Measurements from ENCODE around the gene ANKRD34B. TPM values are rescaled to one million over a fixed set of nuclear protein-coding genes. Genes with fewer than 3 reads are reported as not detected.
A peak's percentile ranks its signal among the peaks of the same experiment; 100 is the strongest.

The ANKRD34B gene
- total and polyA plus RNA-seq, 10 donors = 0.06 to 2.0 (median 0.48) TPM

GRCh38 chr5:80577707-80578106 lies 7.6 kb upstream of the ANKRD34B start:
- no peak for DNase-seq
- Histone ChIP-seq H3K9me3 (peaks cover 0 to 6% (median 0%) of the 10 kb centered on the region in 8 donors), H3K27me3 (replicated peaks in 1 of 7) (peaks cover 0 to 27% (median 9%) of the 10 kb centered on the region in 7 donors), H3K36me3 (no peaks in the 10 kb centered on the region), H3K27ac (no peak overlapping the region), H3K4me3 (no peak overlapping the region), H3K4me1 (no peaks in the 10 kb centered on the region)
- intact Hi-C loops (cut with DNase I; ENCODE audit: low total_unique reads) = no loop called here
- TF ChIP-seq POLR2A (IDR thresholded peaks at IDR 0.05) = no peak
- TF ChIP-seq POLR2AphosphoS5 (IDR thresholded peaks at IDR 0.05) = no peak
- TF ChIP-seq CTCF (IDR thresholded peaks at IDR 0.05 in 8 of 11, conservative IDR thresholded peaks at IDR 0.05 in 3 of 11) = no peak
- 49 to 68% (median 51%) methylated on average over 5 of the region's 5 CpGs for WGBS, 5 donors

- TF ChIP-seq CTCF (IDR thresholded peaks at IDR 0.05 in 8 of 11, conservative IDR thresholded peaks at IDR 0.05 in 3 of 11) = no peak
- TF ChIP-seq POLR2AphosphoS5 (IDR thresholded peaks at IDR 0.05) = no peak
- TF ChIP-seq POLR2A (IDR thresholded peaks at IDR 0.05) = no peak
- DNase-seq = no peak
- 76 to 86% (median 81%) methylated on average over 5 of the region's 5 CpGs for WGBS, 5 donors
- no peaks in the 10 kb centered on the region for H3K4me1 ChIP-seq
- no peaks in the 10 kb centered on the region for H3K36me3 ChIP-seq
- no peak overlapping the region for H3K4me3 ChIP-seq
- H3K9me3 ChIP-seq = peaks cover 0 to 6% (median 0%) of the 10 kb centered on the region in 8 donors
- intact Hi-C loops (cut with DNase I; ENCODE audit: low total_unique reads) = no loop called here
- no peak overlapping the region for H3K27ac ChIP-seq
- peaks cover 0 to 40% (median 20%) of the 10 kb centered on the region in 7 donors for H3K27me3 ChIP-seq (replicated peaks in 1 of 7)
These were observed 6.3 kb upstream of the ANKRD34B start for GRCh38 chr5:80576383-80576782.

- Histone ChIP-seq H3K36me3 (no peaks in the 10 kb centered on the region), H3K27ac (no peak overlapping the region), H3K27me3 (replicated peaks in 1 of 7) (peaks cover 3 to 74% (median 49%) of the 10 kb centered on the region in 7 donors), H3K4me1 (peaks cover 8 to 22% (median 19%) of the 10 kb centered on the region in 6 donors), H3K4me3 (no peak overlapping the region), H3K9me3 (no peaks in the 10 kb centered on the region)
- no peak for DNase-seq
- intact Hi-C loops (cut with DNase I; ENCODE audit: low total_unique reads) = no loop called here
- 68 to 88% (median 73%) methylated on average over 3 of the region's 3 CpGs for WGBS, 5 donors
- TF ChIP-seq POLR2A (IDR thresholded peaks at IDR 0.05) (no peak), POLR2AphosphoS5 (IDR thresholded peaks at IDR 0.05) (no peak), CTCF (IDR thresholded peaks at IDR 0.05 in 8 of 11, conservative IDR thresholded peaks at IDR 0.05 in 3 of 11) (no peak)
These were observed 3.0 kb upstream of the ANKRD34B start for GRCh38 chr5:80573062-80573461.

- Histone ChIP-seq H3K9me3 (no peaks in the 10 kb centered on the region), H3K4me1 (peaks cover 8 to 22% (median 19%) of the 10 kb centered on the region in 6 donors), H3K36me3 (no peaks in the 10 kb centered on the region), H3K27ac (no peak overlapping the region), H3K4me3 (peak overlapping the region in 7 of 8 donors; percentile 27 to 68 (median 45)), H3K27me3 (replicated peaks in 1 of 7) (peaks cover 3 to 98% (median 52%) of the 10 kb centered on the region in 7 donors)
- TF ChIP-seq POLR2AphosphoS5 (IDR thresholded peaks at IDR 0.05) (no peak), CTCF (IDR thresholded peaks at IDR 0.05 in 8 of 11, conservative IDR thresholded peaks at IDR 0.05 in 3 of 11) (no peak), POLR2A (IDR thresholded peaks at IDR 0.05) (no peak)
- peak; percentile 77 for DNase-seq
- 2 to 4% (median 3%) methylated on average over 36 to 89 of the region's 89 CpGs for WGBS, 5 donors
- intact Hi-C loops (cut with DNase I; ENCODE audit: low total_unique reads) = no loop called here
These were observed 757 bp downstream of the ANKRD34B start for GRCh38 chr5:80569086-80569960.
